ENCODE results near the gene FKBP1B. TPM values are rescaled to one million over a fixed set of nuclear protein-coding genes. Genes with fewer than 3 reads are reported as not detected.

The FKBP1B gene
- total and polyA plus RNA-seq, 2 donors (not counting 3 experiments of a cell fraction or from before 2014, with no cell fraction given): 12.9 to 40.2 TPM

DNA sequence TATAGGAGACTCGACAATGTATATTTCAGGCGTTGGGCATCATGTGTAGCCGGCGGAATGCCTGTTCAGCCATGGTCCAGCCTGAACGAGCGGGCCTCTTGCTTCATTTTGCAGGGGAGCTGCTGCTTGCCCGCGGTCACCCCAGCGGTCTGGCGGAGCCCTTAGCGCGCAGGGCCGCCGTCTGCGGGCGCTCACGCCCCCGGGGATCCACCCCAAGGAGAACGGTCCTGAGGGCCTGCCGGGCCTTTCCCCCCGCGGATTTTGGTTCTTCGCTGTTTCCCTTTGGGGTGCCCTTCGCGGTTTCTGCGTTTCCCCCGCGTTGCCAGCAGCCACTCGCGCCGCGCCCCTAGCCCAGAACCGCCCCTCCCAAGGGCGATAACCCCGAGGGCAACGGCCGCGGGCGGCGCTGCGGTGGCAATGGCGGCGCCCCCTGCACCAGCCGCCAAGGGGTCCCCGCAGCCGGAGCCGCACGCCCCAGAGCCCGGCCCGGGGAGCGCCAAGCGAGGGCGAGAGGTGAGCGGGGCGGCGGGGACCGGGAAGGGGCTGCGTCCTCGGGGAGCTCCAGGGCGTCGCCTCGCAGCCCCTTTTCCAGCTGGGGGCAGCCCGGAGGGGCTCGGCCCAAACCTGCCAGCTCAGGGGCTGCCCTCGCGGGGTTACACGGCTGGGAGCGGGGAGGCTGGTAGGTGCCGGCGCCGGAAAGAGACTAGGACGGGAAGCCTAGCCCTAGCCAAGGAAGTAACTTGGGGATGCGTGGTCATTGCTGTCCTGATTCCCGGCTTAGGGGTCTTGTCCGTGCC lies 39.7 kb upstream of the FKBP1B start, which contains the start of gene MFSD2B:
Gene MFSD2B, plus strand, starts transcription at position 406 of the 797 bp plus-strand sequence. Its CDS starts 12 bp downstream, at position 418.
- Histone ChIP-seq H3K4me2 (ENCODE audit: insufficient read depth, low read length) (peak within 1 kb of the TSS; percentile 68), H3K27ac (ENCODE audit: insufficient read depth, low read depth, low read length) (no peak within 1 kb of the TSS), H2AFZ (ENCODE audit: low read depth, low read length) (peak within 1 kb of the TSS; percentile 88), H3K36me3 (ENCODE audit: control insufficient read depth in 2 of 2, extremely low read depth in 1 of 2, insufficient read depth in 2 of 2, low read length in 2 of 2) (no peaks in the 10 kb centered on the region), H3K4me1 (ENCODE audit: control insufficient read depth, extremely low read depth, insufficient read depth, low read length) (peaks cover 9% of the 10 kb centered on the region), H3K9me1 (replicated peaks; ENCODE audit: control insufficient read depth, extremely low read depth, insufficient read depth, low read length) (no peaks in the 10 kb centered on the region), H4K20me1 (replicated peaks; ENCODE audit: control insufficient read depth, extremely low read depth, insufficient read depth, low read length) (no peaks in the 10 kb centered on the region), H3K79me2 (ENCODE audit: control insufficient read depth, insufficient read depth, low read length) (no peaks in the 10 kb centered on the region), H3K9ac (replicated peaks; ENCODE audit: extremely low read depth, insufficient read depth, low read length) (peak within 1 kb of the TSS; percentile 56), H3K27me3 (ENCODE audit: control insufficient read depth in 2 of 2, insufficient read depth in 2 of 2, low read length in 2 of 2) (no peaks in the 10 kb centered on the region), H3K4me3 (replicated peaks in 1 of 3; ENCODE audit: insufficient read depth in 1 of 3, low read depth in 1 of 3, low read length in 3 of 3) (peak within 1 kb of the TSS; percentile 28 to 50 (median 40)), H3K9me3 (replicated peaks; ENCODE audit: control insufficient read depth, insufficient read depth, low read length) (no peaks in the 10 kb centered on the region)
- TF ChIP-seq, protein P1, sequence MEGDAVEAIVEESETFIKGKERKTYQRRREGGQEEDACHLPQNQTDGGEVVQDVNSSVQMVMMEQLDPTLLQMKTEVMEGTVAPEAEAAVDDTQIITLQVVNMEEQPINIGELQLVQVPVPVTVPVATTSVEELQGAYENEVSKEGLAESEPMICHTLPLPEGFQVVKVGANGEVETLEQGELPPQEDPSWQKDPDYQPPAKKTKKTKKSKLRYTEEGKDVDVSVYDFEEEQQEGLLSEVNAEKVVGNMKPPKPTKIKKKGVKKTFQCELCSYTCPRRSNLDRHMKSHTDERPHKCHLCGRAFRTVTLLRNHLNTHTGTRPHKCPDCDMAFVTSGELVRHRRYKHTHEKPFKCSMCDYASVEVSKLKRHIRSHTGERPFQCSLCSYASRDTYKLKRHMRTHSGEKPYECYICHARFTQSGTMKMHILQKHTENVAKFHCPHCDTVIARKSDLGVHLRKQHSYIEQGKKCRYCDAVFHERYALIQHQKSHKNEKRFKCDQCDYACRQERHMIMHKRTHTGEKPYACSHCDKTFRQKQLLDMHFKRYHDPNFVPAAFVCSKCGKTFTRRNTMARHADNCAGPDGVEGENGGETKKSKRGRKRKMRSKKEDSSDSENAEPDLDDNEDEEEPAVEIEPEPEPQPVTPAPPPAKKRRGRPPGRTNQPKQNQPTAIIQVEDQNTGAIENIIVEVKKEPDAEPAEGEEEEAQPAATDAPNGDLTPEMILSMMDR (IDR thresholded peaks at IDR 0.05; ENCODE audit: extremely low read depth in 1 of 2, insufficient read depth in 1 of 2, low read depth in 1 of 2, low read length in 2 of 2): no peak
- TF ChIP-seq EZH2 (IDR thresholded peaks at IDR 0.05; ENCODE audit: borderline replicate concordance, low read depth, low read length, severe bottlenecking): no peak
- TF ChIP-seq GATA2 (IDR thresholded peaks at IDR 0.05; ENCODE audit: insufficient read depth, insufficient read length, low read depth, low read length): no peak
- no peak for TF ChIP-seq FOS (IDR thresholded peaks at IDR 0.05; ENCODE audit: borderline replicate concordance, insufficient read depth, low read length)
- TF ChIP-seq, protein P2, sequence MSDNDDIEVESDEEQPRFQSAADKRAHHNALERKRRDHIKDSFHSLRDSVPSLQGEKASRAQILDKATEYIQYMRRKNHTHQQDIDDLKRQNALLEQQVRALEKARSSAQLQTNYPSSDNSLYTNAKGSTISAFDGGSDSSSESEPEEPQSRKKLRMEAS (IDR thresholded peaks at IDR 0.05; ENCODE audit: insufficient read depth, insufficient read length): no peak
- TF ChIP-seq MYC (IDR thresholded peaks at IDR 0.05; ENCODE audit: low read depth, low read length): no peak
- TF ChIP-seq JUN (IDR thresholded peaks at IDR 0.05; ENCODE audit: borderline replicate concordance, insufficient read depth, insufficient read length, low read depth): no peak
- TF ChIP-seq POLR2A (IDR thresholded peaks at IDR 0.05; ENCODE audit: low read depth, low read length): no peak
- TF ChIP-seq POLR2AphosphoS5 (IDR thresholded peaks at IDR 0.05; ENCODE audit: insufficient read depth, low read depth, low read length): no peak
- BruUV-seq (replicated peaks): no TSS peak
- dilution Hi-C loops (cut with MboI; ENCODE audit: extremely low pct_ligation_motif_present, low sequenced_read_pairs) (no loop called here), intact Hi-C loops (cut with micrococcal nuclease) (no loop called here)
- DNase-seq (ENCODE audit: low read depth, low spot score) (no peak), FAIRE-seq (peak; percentile 62)
- ChIA-PET CTCF (interaction anchor here (0.6 to 1.4 kb wide), 3 partner anchors 12 to 37 kb away, joined by 3 to 4 read pairs (median 3); partner anchors contain the start of gene WDCP), POLR2A (interaction anchor here (0.6 kb wide), 1 partner anchor 67 kb away, joined by 5 read pairs; the partner anchor contains the start of gene SF3B6)
